ENCODE measurements around the gene LRRC51. TPM values are rescaled to one million over a fixed set of nuclear protein-coding genes. Genes with fewer than 3 reads are reported as not detected.

LRRC51 gene
- total and polyA plus RNA-seq, 7 donors: 4.0 to 10.4 (median 5.8) TPM

DNA sequence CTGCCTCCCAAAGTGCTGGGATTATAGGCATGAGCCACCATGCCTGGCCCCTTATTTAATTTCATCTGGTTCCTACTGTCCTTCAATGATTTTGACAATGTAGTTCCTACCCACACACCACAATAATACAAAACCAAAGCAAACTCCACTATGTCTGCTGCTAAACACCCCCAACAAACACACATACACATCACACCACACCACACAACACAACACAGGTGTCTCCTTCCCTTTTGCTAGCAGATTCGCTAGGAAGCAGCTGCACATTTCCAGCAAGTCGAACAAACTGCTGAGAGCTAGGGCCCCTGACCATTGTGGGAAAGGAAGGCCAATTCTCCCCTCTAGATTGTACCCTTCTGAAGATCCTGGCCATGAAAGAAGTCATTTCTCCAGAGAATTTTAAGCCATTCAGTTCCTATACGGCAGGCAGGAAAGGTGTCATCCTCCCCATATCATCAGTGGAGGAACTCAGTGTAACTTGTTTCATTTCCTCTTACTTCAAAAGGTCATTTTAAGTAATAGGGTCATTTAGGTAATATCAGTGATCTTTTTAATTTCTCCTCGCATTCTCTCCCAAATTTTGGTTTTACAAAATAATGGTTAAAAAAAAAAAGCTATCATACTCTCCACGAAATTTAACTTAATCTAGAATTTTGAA, 18.8 kb upstream of the LRRC51 start:
- H3K4me3 ChIP-seq: no peak overlapping the region
- H3K27ac ChIP-seq: no peak overlapping the region
- H3K36me3 ChIP-seq (ENCODE audit: insufficient read depth in 1 of 2, low read depth in 1 of 2): peaks cover 3 to 7% of the 10 kb centered on the region in 2 donors
- DNase-seq: no peak
- ATAC-seq: no peak
- H3K4me1 ChIP-seq: peaks cover 18% of the 10 kb centered on the region
- no peaks in the 10 kb centered on the region for H3K27me3 ChIP-seq (ENCODE audit: insufficient read depth in 3 of 3, low read length in 2 of 3)
- TF ChIP-seq CTCF (IDR thresholded peaks at IDR 0.05): no peak
- intact Hi-C loops (cut with DNase I): no loop called here
- WGBS, 3 donors: 85 to 86% (median 85%) methylated on average over 5 of the region's 5 CpGs
- H3K9me3 ChIP-seq: no peaks in the 10 kb centered on the region

DNA sequence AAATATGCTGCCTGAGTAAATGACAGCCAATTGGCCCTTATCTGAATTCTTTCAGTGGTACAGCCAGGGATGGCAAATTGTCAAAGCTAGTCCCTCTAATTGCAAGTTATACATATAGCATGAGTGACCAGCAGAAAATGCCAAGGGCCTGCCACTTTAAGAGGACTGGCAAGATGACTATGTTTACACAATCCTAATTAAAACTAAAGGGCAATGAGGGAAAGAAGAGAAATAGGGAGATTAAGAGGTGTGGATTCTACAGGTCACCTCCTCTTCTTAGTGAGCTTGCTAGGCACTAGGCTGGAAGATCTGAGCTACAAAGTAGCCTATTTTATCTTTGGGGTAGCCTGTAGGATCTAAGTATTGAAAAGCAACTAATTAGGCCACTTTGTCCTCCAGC, 13.8 kb upstream of the LRRC51 start:
- Histone ChIP-seq H3K27me3 (ENCODE audit: insufficient read depth in 3 of 3, low read length in 2 of 3) (no peaks in the 10 kb centered on the region), H3K27ac (peak overlapping the region; percentile 30), H3K9me3 (no peaks in the 10 kb centered on the region), H3K36me3 (ENCODE audit: insufficient read depth in 1 of 2, low read depth in 1 of 2) (peaks cover 5 to 11% of the 10 kb centered on the region in 2 donors), H3K4me1 (peaks cover 45% of the 10 kb centered on the region), H3K4me3 (no peak overlapping the region)
- no peak for ATAC-seq
- no peak for TF ChIP-seq CTCF (IDR thresholded peaks at IDR 0.05)
- intact Hi-C loops (cut with DNase I): no loop called here
- no peak for DNase-seq

- H3K9me3 ChIP-seq: no peaks in the 10 kb centered on the region
- no peaks in the 10 kb centered on the region for H3K27me3 ChIP-seq (ENCODE audit: insufficient read depth in 3 of 3, low read length in 2 of 3)
- DNase-seq (no peak), ATAC-seq (no peak)
- no peak overlapping the region for H3K4me3 ChIP-seq
- peak overlapping the region; percentile 30 for H3K27ac ChIP-seq
- TF ChIP-seq CTCF (IDR thresholded peaks at IDR 0.05): no peak
- peaks cover 5 to 7% of the 10 kb centered on the region in 2 donors for H3K36me3 ChIP-seq (ENCODE audit: insufficient read depth in 1 of 2, low read depth in 1 of 2)
- intact Hi-C loops (cut with DNase I): no loop called here
- peaks cover 47% of the 10 kb centered on the region for H3K4me1 ChIP-seq
Observed at GRCh38 chr11:72067266-72067665, 13.4 kb upstream of the LRRC51 start.

DNA sequence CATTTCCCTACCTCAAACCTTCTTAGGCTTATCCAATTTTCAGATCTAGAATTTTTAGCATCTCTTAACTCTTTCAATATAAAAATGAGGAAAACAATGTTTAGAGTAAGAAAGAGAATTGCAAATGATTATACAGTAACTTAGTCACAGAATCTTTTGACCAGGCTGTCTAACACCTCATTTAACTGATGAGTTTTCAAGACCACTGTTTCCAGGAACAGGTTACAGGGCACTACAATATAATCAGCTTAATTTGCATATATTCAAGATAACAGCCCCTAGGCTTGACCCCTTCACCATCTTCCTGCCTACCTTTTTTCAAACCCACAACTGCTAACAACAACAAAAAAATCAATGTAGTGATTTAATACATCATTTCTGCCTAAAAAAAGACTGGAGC, 13.0 kb upstream of the LRRC51 start:
- no peak overlapping the region for H3K4me3 ChIP-seq
- H3K9me3 ChIP-seq: no peaks in the 10 kb centered on the region
- DNase-seq (no peak), ATAC-seq (no peak)
- H3K27ac ChIP-seq: no peak overlapping the region
- intact Hi-C loops (cut with DNase I): no loop called here
- peaks cover 5% of the 10 kb centered on the region in 2 donors for H3K36me3 ChIP-seq (ENCODE audit: insufficient read depth in 1 of 2, low read depth in 1 of 2)
- H3K4me1 ChIP-seq: peaks cover 50% of the 10 kb centered on the region
- no peaks in the 10 kb centered on the region for H3K27me3 ChIP-seq (ENCODE audit: insufficient read depth in 3 of 3, low read length in 2 of 3)
- TF ChIP-seq CTCF (IDR thresholded peaks at IDR 0.05): no peak

DNA sequence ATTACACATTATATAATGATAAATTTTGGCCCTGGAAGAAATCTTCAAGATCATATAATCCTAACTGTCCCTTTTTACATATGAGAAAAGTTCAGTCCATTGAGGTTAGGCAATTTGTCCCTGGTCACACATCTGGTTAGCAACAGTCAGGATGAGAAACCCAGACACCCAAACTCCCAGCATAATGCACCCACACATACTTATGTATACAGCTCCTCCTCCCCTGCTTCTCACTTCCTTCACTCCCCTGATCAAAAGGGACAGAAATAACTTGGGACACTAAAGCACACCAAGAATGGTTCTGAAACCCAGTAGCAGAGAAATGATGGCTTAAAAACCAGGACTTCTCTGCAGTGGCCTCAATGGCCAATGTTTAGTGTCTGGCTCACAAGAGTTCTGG, 11.4 kb upstream of the LRRC51 start:
- Histone ChIP-seq H3K36me3 (ENCODE audit: insufficient read depth in 1 of 2, low read depth in 1 of 2) (peaks cover 5% of the 10 kb centered on the region in 2 donors), H3K4me1 (peaks cover 50% of the 10 kb centered on the region), H3K9me3 (no peaks in the 10 kb centered on the region), H3K27me3 (ENCODE audit: insufficient read depth in 3 of 3, low read length in 2 of 3) (no peaks in the 10 kb centered on the region), H3K27ac (peak overlapping the region; percentile 75), H3K4me3 (peak overlapping the region; percentile 44)
- no peak for DNase-seq
- ATAC-seq: peak; percentile 31 to 53 (median 40)
- TF ChIP-seq CTCF (IDR thresholded peaks at IDR 0.05): no peak
- intact Hi-C loops (cut with DNase I): no loop called here
